HG02798 (cell line): ENCODE measurements around the gene DIP2A.

ENCODE experiments used
- ATAC-seq: cut with Tn5 transposase; IDR thresholded peaks from one replicate; pipeline ENCODE4 v1.9.1; 2021; ENCODE audit warnings: mild to moderate bottlenecking; ENCODE audit not compliant: unreplicated experiment, poor library complexity

The DIP2A gene

DNA sequence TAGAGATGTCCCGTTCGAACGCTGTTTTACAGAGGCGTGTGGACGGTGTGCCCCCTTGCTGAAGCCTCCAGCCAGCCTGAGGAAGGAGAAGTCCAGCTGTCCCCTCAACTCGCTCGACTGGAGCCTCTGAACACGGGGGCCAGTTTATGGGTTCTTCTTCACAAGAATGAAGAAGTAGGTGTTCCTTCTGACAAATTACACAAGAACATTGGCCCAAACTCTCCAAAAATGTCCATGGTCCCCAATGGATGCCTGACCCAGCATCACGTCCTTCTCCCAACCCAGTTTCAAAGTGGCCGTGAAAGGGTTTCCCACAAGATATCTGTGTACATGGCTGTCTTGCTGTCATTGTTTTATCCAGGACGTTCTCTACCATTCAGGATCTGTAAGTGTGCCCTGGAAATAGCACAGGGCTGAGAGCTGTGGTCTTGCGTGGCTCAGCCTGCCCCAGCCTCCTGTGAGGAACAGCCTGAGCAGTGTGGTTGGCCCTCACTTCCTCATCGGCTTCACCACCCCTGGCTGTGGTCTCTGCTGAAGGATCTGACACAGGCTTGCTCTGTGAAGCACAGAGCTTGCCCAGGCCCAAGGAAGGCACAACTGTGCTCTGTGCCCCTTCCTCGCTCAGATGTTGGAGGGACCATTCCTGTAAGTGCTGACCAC is 147.2 kb downstream of the DIP2A start:
- no peak for ATAC-seq

DNA sequence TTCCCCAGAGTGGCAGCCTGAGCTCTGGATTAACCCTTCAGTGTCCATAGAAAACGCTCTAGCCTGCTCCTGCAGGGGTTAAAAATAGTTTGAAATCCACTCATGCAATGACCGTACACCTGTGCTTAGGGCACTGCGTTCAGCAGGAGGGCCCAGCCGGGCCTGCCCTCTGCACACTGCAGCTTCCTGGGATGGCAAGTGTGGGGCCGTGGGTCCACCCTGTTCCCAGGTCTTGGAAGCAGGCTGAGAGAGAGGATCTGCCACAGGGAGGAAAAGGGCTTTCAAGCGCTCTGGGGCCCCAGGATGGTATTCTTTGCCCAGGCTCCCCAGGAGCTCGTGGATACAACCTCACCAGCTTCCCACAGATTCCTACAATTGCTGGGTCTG is 147.7 kb downstream of the DIP2A start:
- no peak for ATAC-seq

- no peak for ATAC-seq
Measured at GRCh38 chr21:46607636-46608035, 148.9 kb downstream of the DIP2A start.

DNA sequence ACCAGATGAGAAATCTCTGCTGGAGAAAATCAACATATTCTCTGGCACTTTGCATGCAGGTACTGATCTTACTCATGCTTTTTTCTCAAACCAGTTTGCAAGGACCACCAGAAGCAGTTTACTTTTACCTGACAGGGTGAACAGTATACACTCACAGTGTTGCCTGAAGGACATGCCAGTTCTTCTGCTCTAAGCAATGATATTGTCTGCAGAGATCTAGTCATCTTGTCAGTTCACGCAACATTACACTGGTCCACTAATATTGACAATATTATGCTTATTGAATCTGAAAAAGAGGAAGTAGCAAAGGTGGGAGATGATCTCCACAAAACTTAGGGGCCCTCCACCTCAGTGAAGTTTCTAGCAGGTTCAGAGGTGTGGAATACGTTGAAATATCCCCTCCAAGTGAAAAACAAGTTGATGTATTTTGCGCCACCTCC is 150.0 kb downstream of the DIP2A start:
- ATAC-seq: peak; percentile 38

GRCh38 chr21:46610018-46610701 is 151.5 kb downstream of the DIP2A start:
- no peak for ATAC-seq

DNA sequence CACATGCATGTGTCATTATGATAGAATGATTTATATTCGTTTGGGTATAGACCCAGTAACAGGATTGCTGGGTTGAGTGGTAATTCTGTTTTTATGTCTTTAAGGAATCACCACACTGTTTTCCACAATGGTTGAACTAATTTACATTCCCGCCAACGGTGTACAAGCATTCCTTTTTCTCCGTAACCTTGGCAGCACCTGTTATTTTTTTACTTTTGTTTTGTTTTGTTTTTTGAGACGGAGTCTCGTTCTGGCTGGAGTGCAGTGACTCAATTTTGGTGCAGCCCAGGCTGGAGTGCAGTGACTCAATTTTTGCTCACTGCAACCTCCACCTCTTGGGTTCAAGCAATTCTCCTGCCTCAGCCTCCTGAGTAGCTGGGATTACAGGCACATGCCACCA is 154.7 kb downstream of the DIP2A start:
- ATAC-seq: no peak

- no peak for ATAC-seq
Measured at GRCh38 chr21:46616050-46616449, 157.4 kb downstream of the DIP2A start.

GRCh38 chr21:46616656-46617055 is 158.0 kb downstream of the DIP2A start:
- ATAC-seq: no peak

DNA sequence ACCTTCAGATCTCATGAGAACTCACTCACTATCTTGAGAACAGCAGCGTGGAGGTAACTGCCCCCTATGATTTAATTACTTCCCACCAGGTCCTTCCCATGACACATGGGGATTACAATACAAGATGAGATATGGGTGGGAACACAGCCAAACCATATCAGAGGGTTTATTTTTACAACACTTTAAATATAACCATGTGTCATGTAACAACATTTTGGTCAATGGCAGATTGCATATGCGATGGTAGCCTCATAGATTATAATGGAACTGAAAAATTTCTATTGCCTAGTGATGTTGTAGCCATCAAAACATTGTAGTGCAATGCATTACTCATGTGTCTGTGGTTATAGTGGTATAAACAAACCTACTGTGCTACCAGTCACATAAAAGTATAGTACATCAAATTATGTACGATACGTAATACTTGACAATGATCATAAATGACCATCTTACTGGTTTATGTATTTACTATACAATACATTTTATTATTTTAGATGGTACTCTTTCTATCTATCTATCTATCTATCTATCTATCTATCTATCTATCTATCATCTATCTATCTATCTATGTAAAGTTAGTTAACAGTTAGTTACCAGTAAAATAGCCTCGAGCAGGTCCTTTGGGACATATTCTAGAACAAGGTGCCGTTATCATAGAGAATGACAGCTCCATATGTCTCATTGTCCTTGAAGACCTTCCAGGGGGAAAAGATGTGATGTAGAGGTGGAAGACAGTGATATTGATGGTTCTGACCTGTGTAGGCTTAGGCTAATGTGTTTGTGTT is 158.8 kb downstream of the DIP2A start:
- no peak for ATAC-seq

GRCh38 chr21:46618738-46619379 is 160.2 kb downstream of the DIP2A start:
- no peak for ATAC-seq
